Astrocyte of the hippocampus (primary cell): ENCODE results near the gene RAD1.
A peak's percentile ranks its signal among the peaks of the same experiment; 100 is the strongest.

Experiments
- DNase-seq: peaks from one replicate; pipeline ENCODE4 v3.0.0; 2011; ENCODE audit warnings: low read depth, low spot score

Gene RAD1

GRCh38 chr5:34865091-34865490 is 50.2 kb downstream of the RAD1 start:
- no peak for DNase-seq

GRCh38 chr5:34863946-34864345 is 51.4 kb downstream of the RAD1 start:
- no peak for DNase-seq

- DNase-seq, result no peak
These were observed 56.1 kb downstream of the RAD1 start for GRCh38 chr5:34859253-34859652.

GRCh38 chr5:34858790-34859189 is 56.5 kb downstream of the RAD1 start:
- no peak for DNase-seq

- no peak for DNase-seq
These were observed 57.4 kb downstream of the RAD1 start for GRCh38 chr5:34857894-34858293.

- peak; percentile 27 for DNase-seq
These were observed 58.1 kb downstream of the RAD1 start for GRCh38 chr5:34857161-34857560.
